GM12878 (cell line): ENCODE results near the gene REP15. TPM values are rescaled to one million over a fixed set of nuclear protein-coding genes. Genes with fewer than 3 reads are reported as not detected.

Experiments
- ATAC-seq: fragments of 200-7000 bp; cut with Tn5 transposase; 3 replicates; pipeline ENCODE4 v1.9.1; 2020; ENCODE audit warnings: mild to moderate bottlenecking, moderate library complexity
- BruUV-seq: library from RNA; stranded (reverse); fragments of 400-500 nt; replicated peaks from 2 replicates; lab custom pipeline; 2021; lab: Mats Ljungman, UMichigan
- CTCF ChIA-PET: fragments of 300-600 bp; sonication (Branson Sonifier 250); formaldehyde crosslinking; extraction: SDS; loops from one replicate; lab custom pipeline; 2021; ENCODE audit warnings: inconsistent platforms; lab: Yijun Ruan, JAX
- POLR2A ChIA-PET: fragments of 350-600 bp; formaldehyde crosslinking; extraction: SDS; loops from one replicate; lab custom pipeline; 2021; ENCODE audit warnings: inconsistent platforms; lab: Charles Lee
- RAD21 ChIA-PET: fragments of 300-600 bp; sonication (Branson Sonifier 250); formaldehyde crosslinking; loops from one replicate; lab custom pipeline; 2023; ENCODE audit warnings: antibody characterized with exemption; ENCODE audit not compliant: unreplicated experiment; lab: Charles Lee
- SMC1A ChIA-PET: fragments of 300-600 bp; sonication (Branson Sonifier 250); formaldehyde crosslinking; loops from one replicate; lab custom pipeline; 2023; ENCODE audit not compliant: unreplicated experiment, uncharacterized antibody; lab: Charles Lee
- DNase-seq: peaks from one replicate; pipeline ENCODE4 v3.0.0-alpha.2; 2011; ENCODE audit warnings: low read depth, low spot score
- FAIRE-seq: peaks from 3 replicates; lab custom pipeline; 2011; peaks lifted over from hg19 to GRCh38; lab: Jason Lieb, UNC
- H2AFZ ChIP-seq: 2 replicates; pipeline ENCODE4 v1.6.0; 2011; ENCODE audit warnings: low read depth, low read length, control low read depth; ENCODE audit not compliant: control insufficient read depth
- H3K27ac ChIP-seq: 2 replicates; pipeline ENCODE4 v1.5.1; 2011; ENCODE audit warnings: control low read depth; ENCODE audit not compliant: control insufficient read depth, insufficient read depth
- H3K27me3 ChIP-seq, 2 experiments: replicated peaks in 1 of 2; 2 replicates each; pipeline versions ENCODE4 v1.6.0 to v1.6.1; 2011; ENCODE audit warnings: low read length in 1 of 2; ENCODE audit not compliant: control insufficient read depth in 2 of 2, insufficient read depth in 2 of 2
- H3K36me3 ChIP-seq, 2 experiments: 2 replicates each; pipeline ENCODE4 v1.5.1; 2011; ENCODE audit warnings: low read length in 1 of 2; ENCODE audit not compliant: control insufficient read depth in 2 of 2, insufficient read depth in 2 of 2
- H3K4me1 ChIP-seq: 2 replicates; pipeline ENCODE4 v1.6.1; 2011; ENCODE audit warnings: mild to moderate bottlenecking, low read length, moderate library complexity, mixed read lengths; ENCODE audit not compliant: control insufficient read depth, insufficient read depth
- H3K4me2 ChIP-seq: 2 replicates; pipeline ENCODE4 v1.6.0; 2011; ENCODE audit warnings: control low read depth; ENCODE audit not compliant: control insufficient read depth, insufficient read depth
- H3K4me3 ChIP-seq: fragments of 200-600 bp; sonication (generic); 2 replicates; pipeline ENCODE4 v1.5.1; 2016
- H3K79me2 ChIP-seq: 2 replicates; pipeline ENCODE4 v1.6.0; 2011; ENCODE audit warnings: low read length; ENCODE audit not compliant: control insufficient read depth, insufficient read depth
- H3K9ac ChIP-seq: 2 replicates; pipeline ENCODE4 v1.8.0; 2011; ENCODE audit warnings: low read length, control low read depth, mixed read lengths; ENCODE audit not compliant: control insufficient read depth, insufficient read depth
- H3K9me3 ChIP-seq: replicated peaks from 3 replicates; pipeline ENCODE4 v1.5.1; 2011; ENCODE audit warnings: mild to moderate bottlenecking, low read length; ENCODE audit not compliant: control insufficient read depth, insufficient read depth
- H4K20me1 ChIP-seq: 2 replicates; pipeline ENCODE4 v1.6.0; 2011; ENCODE audit not compliant: control insufficient read depth, insufficient read depth
- IKZF2 ChIP-seq, 2 experiments: fragments of 450-650 bp; IDR thresholded peaks; 2 replicates each; pipeline ENCODE4 v1.6.1; 2017; ENCODE audit warnings: mild to moderate bottlenecking in 2 of 2, moderate library complexity in 2 of 2
- MYB ChIP-seq: fragments of 150-350 bp; IDR thresholded peaks from 2 replicates; pipeline ENCODE4 v1.6.1; 2014; ENCODE audit warnings: mild to moderate bottlenecking, low read depth, low read length, borderline replicate concordance
- PAX5 ChIP-seq: IDR thresholded peaks from 2 replicates; pipeline ENCODE4 v1.6.1; 2011; ENCODE audit warnings: low read depth, low read length, borderline replicate concordance
- POU2F2 ChIP-seq: IDR thresholded peaks from 3 replicates; pipeline ENCODE4 v1.6.1; 2011; ENCODE audit warnings: low read depth, mild to moderate bottlenecking, low read length, borderline replicate concordance
- SUPT20H ChIP-seq: IDR thresholded peaks from 2 replicates; pipeline ENCODE4 v1.6.1; 2011; ENCODE audit warnings: low read depth, mild to moderate bottlenecking, low read length, moderate library complexity, borderline replicate concordance; ENCODE audit not compliant: control insufficient read depth
- SUZ12 ChIP-seq: fragments of 200-600 bp; sonication (generic); IDR thresholded peaks from one replicate; pipeline ENCODE4 v1.6.1; 2018; ENCODE audit warnings: antibody characterized with exemption, mild to moderate bottlenecking; ENCODE audit not compliant: unreplicated experiment
- TBL1XR1 ChIP-seq: IDR thresholded peaks from 2 replicates; pipeline ENCODE4 v1.6.1; 2012; ENCODE audit warnings: low read depth, low read length, improper control_type of control experiment
- YY1 ChIP-seq: IDR thresholded peaks from 2 replicates; pipeline ENCODE4 v1.6.1; 2011; ENCODE audit warnings: low read depth, mild to moderate bottlenecking, low read length
- ZNF687 ChIP-seq: fragments of 450-650 bp; IDR thresholded peaks from 2 replicates; pipeline ENCODE4 v1.6.1; 2017; ENCODE audit warnings: mild to moderate bottlenecking, moderate library complexity
- ZZZ3 ChIP-seq: IDR thresholded peaks from 2 replicates; pipeline ENCODE4 v1.6.1; 2011; ENCODE audit warnings: low read depth; ENCODE audit not compliant: control insufficient read depth, insufficient read length
- in situ Hi-C: fragments of 300-500 bp; cut with MboI; formaldehyde crosslinking; loops from 9 replicates; pipeline ENCODE4 v1.14.3; 2018; ENCODE audit warnings: mixed read lengths
- intact Hi-C: fragments of 100-400 bp; cut with micrococcal nuclease; formaldehyde crosslinking; loops from one replicate; pipeline ENCODE4 v1.14.2; 2022; ENCODE audit not compliant: unreplicated experiment
- polyA plus RNA-seq, 11 experiments: library from polyadenylated mRNA; depleted of rRNA in 4 of 11; unstranded in 6 of 11; stranded (reverse) in 5 of 11; fragments of >200 nt; fragmentation: Nextera tagmentation in 4 of 11; fragmentation: Illumina TruSeq in 1 of 11; extraction: Ambion mirVana in 4 of 11; extraction: Trizol in 1 of 11; gene quantifications; 1 replicate in 1 of 11; 2 replicates in 10 of 11; pipeline versions ENCODE4 v1.2.1 to v1.2.3, GENCODE V29; 2011 to 2016; ENCODE audit warnings: inconsistent platforms in 2 of 11, missing spikeins in 2 of 11, low read depth in 1 of 11
- total RNA-seq, 4 experiments: library from RNA; depleted of rRNA in 3 of 4; stranded (reverse); fragments of >200 nt in 3 of 4; fragmentation: Illumina TruSeq in 1 of 4; extraction: Trizol in 1 of 4; gene quantifications; 2 replicates each; pipeline versions ENCODE4 v1.2.1 to v1.2.3, GENCODE V29; 2013 to 2021
- TF ChIP-seq, protein P1 (sequence below): IDR thresholded peaks from 2 replicates; pipeline ENCODE4 v1.6.1; 2012; ENCODE audit warnings: low read length, inconsistent platforms
- TF ChIP-seq, protein P2 (sequence below): IDR thresholded peaks from 2 replicates; pipeline ENCODE4 v1.6.1; 2012; ENCODE audit warnings: low read depth, low read length, improper control_type of control experiment

REP15 gene
- total and polyA plus RNA-seq, 10 of the 15 experiments (the other 5 are each of a cell fraction or from before 2014, with no cell fraction given), result not detected

DNA sequence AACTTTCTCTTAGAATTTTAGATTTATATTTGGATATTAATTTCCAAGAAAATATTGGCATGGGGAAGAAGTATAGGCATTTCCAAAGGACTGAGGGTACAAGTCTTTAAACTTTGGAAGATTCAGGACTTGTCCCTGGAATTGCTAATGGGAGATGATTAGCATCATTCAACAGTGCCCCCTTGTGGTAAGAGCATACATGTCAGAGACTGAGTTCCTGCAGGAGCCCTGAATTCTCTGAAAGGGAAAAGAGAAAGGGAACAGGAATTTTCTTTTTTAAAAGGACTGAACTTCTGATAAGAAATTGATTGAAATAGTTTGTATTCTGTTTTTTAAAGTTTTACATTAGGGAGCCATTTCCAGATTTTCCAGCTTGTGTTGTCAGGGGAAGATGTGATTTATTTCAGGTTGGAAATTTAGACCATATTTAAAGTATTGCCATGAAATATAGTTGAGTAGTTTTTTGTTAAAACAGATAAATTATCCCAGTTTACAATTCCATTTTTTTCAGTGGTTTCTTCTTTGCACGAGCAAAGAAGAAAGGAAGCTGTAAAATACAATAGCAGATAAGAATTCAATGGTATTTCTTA, 44.0 kb upstream of the REP15 start (continued):
- no peak for TF ChIP-seq SUPT20H
- peak in 1 of 2 experiments; percentile 28; a peak in 1 of 4 replicates for TF ChIP-seq IKZF2 (IDR thresholded peaks at IDR 0.05)
- TF ChIP-seq TBL1XR1, result no peak
- peak; percentile 35; the same call in 1 of the 2 replicates for TF ChIP-seq YY1
- no peak for TF ChIP-seq SUZ12
- TF ChIP-seq, protein P1, sequence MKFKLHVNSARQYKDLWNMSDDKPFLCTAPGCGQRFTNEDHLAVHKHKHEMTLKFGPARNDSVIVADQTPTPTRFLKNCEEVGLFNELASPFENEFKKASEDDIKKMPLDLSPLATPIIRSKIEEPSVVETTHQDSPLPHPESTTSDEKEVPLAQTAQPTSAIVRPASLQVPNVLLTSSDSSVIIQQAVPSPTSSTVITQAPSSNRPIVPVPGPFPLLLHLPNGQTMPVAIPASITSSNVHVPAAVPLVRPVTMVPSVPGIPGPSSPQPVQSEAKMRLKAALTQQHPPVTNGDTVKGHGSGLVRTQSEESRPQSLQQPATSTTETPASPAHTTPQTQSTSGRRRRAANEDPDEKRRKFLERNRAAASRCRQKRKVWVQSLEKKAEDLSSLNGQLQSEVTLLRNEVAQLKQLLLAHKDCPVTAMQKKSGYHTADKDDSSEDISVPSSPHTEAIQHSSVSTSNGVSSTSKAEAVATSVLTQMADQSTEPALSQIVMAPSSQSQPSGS, result 0 out of 2 replicates have a peak, but pooled peaks have one; percentile 20
- TF ChIP-seq PAX5, result no peak
- TF ChIP-seq, protein P2, sequence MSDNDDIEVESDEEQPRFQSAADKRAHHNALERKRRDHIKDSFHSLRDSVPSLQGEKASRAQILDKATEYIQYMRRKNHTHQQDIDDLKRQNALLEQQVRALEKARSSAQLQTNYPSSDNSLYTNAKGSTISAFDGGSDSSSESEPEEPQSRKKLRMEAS, result no peak
- no peak for TF ChIP-seq ZZZ3
- no peak for TF ChIP-seq MYB

DNA sequence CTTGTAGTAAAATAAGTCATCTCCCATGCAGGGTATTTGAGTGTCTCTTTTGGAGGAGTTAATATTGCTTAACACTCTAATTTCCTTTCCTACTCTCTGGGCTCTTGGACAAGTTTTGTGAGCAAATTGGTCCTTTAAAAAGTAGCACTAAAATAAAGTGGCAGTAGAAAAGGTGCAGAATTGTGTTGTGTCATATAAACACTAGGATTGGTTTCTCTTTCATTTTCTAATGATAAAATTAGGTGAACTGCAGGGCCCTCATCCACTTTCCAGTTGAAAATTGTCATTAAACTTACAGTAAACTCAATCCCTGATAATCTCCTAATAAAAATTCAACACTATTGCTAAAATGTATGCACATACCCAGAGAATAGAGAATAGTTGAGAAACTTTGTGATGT, 42.6 kb upstream of the REP15 start:
- peak; percentile 39; the same call in 1 of the 3 replicates for ATAC-seq
- TF ChIP-seq POU2F2, result no peak
- no peak for TF ChIP-seq ZNF687
- TF ChIP-seq ZZZ3, result no peak
- intact Hi-C loops (loop anchor here (2.0 kb wide), 1 partner anchor 119 kb away; no protein-coding TSS in a partner anchor), in situ Hi-C loops (loop anchor here (25.0 kb wide), 1 partner anchor 216 kb away; the partner anchor contains the start of gene SMCO2)
- no peak overlapping the region for H3K9ac ChIP-seq
- peak; percentile 72 for FAIRE-seq
- no peaks in the 10 kb centered on the region for H3K27me3 ChIP-seq
- H3K4me2 ChIP-seq, result 0 out of 2 replicates have a peak overlapping the region, but pooled peaks have one; percentile 23
- H3K9me3 ChIP-seq, result no peaks in the 10 kb centered on the region
- ChIA-PET POLR2A (no interaction called here), RAD21 (interaction anchor here (1.3 to 1.5 kb wide), 2 partner anchors 217 to 227 kb away, joined by 3 to 4 read pairs; no protein-coding TSS in a partner anchor), SMC1A (interaction anchor here (1.4 to 2.0 kb wide), 4 partner anchors 123 to 220 kb away, joined by 3 to 16 read pairs (median 6); no protein-coding TSS in a partner anchor), CTCF (interaction anchor here (0.6 to 2.0 kb wide), 7 partner anchors 51 to 269 kb away, joined by 3 to 23 read pairs (median 4); partner anchors contain the start of gene PPFIBP1)
- no TSS peak for BruUV-seq
- H2AFZ ChIP-seq, result no peak overlapping the region
- H3K4me1 ChIP-seq, result peaks cover 5% of the 10 kb centered on the region; the same call in 1 of the 2 replicates
- H4K20me1 ChIP-seq, result no peaks in the 10 kb centered on the region
- H3K4me3 ChIP-seq, result no peak overlapping the region
- no peaks in the 10 kb centered on the region for H3K79me2 ChIP-seq
- no peak for DNase-seq
- 0 out of 4 replicates have a peak, but pooled peaks cover 0 to 3% of the 10 kb centered on the region in 2 experiments for H3K36me3 ChIP-seq
- H3K27ac ChIP-seq, result no peak overlapping the region; the same call in 1 of the 2 replicates
